HepG2 (cell line): ENCODE results near the gene P4HB. TPM values are rescaled to one million over a fixed set of nuclear protein-coding genes. Genes with fewer than 3 reads are reported as not detected.
A peak's percentile ranks its signal among the peaks of the same experiment; 100 is the strongest.

Source experiments
- ARID2 ChIP-seq: sonication (generic); formaldehyde crosslinking; IDR thresholded peaks from 2 replicates; pipeline ENCODE4 v1.8.1; 2022; ENCODE audit warnings: mild to moderate bottlenecking, missing genetic modification reagents, borderline replicate concordance
- ATF6 ChIP-seq: sonication (generic); formaldehyde crosslinking; conservative IDR thresholded peaks from 2 replicates; pipeline ENCODE4 v1.4.0; 2020; ENCODE audit warnings: missing genetic modification reagents
- EEA1 ChIP-seq: sonication (generic); formaldehyde crosslinking; IDR thresholded peaks from 2 replicates; pipeline ENCODE4 v1.5.1; 2020; ENCODE audit warnings: mild to moderate bottlenecking, missing genetic modification reagents, borderline replicate concordance
- FOXC1 ChIP-seq: sonication (generic); formaldehyde crosslinking; IDR thresholded peaks from 2 replicates; pipeline ENCODE4 v1.8.0; 2022; ENCODE audit warnings: mild to moderate bottlenecking, missing genetic modification reagents, borderline replicate concordance
- HMGA1 ChIP-seq: sonication (generic); formaldehyde crosslinking; conservative IDR thresholded peaks from 2 replicates; pipeline ENCODE4 v1.4.0; 2020; ENCODE audit warnings: missing genetic modification reagents
- KDM1A ChIP-seq: IDR thresholded peaks from 2 replicates; pipeline ENCODE4 v1.6.1; 2016; ENCODE audit warnings: missing compliant biosample characterization
- KDM5A ChIP-seq: fragments of 200-600 bp; sonication (generic); IDR thresholded peaks from 2 replicates; pipeline ENCODE4 v1.7.0; 2018; ENCODE audit warnings: antibody characterized with exemption, mild to moderate bottlenecking, low read length, borderline replicate concordance
- NPAS2 ChIP-seq: sonication (generic); formaldehyde crosslinking; IDR thresholded peaks from 2 replicates; pipeline ENCODE4 v1.8.0; 2022; ENCODE audit warnings: mild to moderate bottlenecking, missing genetic modification reagents, borderline replicate concordance
- NR2F6 ChIP-seq, 2 experiments: IDR thresholded peaks; 2 replicates each; pipeline ENCODE4 v1.6.1; 2016; ENCODE audit warnings: antibody characterized with exemption in 1 of 2, mild to moderate bottlenecking in 1 of 2
- ONECUT2 ChIP-seq: sonication (generic); formaldehyde crosslinking; IDR thresholded peaks from 2 replicates; pipeline ENCODE4 v1.4.0; 2020; ENCODE audit warnings: missing genetic modification reagents
- PAF1 ChIP-seq: IDR thresholded peaks from 2 replicates; pipeline ENCODE4 v1.6.1; 2016; ENCODE audit warnings: missing genetic modification reagents, missing compliant biosample characterization
- PCBP1 ChIP-seq: fragments of 200-400 bp; formaldehyde crosslinking; IDR thresholded peaks from 2 replicates; pipeline ENCODE4 v1.6.1; 2017; ENCODE audit warnings: mild to moderate bottlenecking, low read depth, low read length, borderline replicate concordance
- PITX1 ChIP-seq: sonication (generic); formaldehyde crosslinking; IDR thresholded peaks from 2 replicates; pipeline ENCODE4 v1.5.1; 2020; ENCODE audit warnings: mild to moderate bottlenecking, missing genetic modification reagents
- TAF15 ChIP-seq: fragments of 200-400 bp; formaldehyde crosslinking; IDR thresholded peaks from one replicate; pipeline ENCODE4 v1.6.1; 2018; ENCODE audit warnings: mild to moderate bottlenecking, low read depth, low read length; ENCODE audit not compliant: poor library complexity, severe bottlenecking
- THAP9 ChIP-seq: sonication (generic); formaldehyde crosslinking; IDR thresholded peaks from 2 replicates; pipeline ENCODE4; 2020; ENCODE audit warnings: missing genetic modification reagents, mild to moderate bottlenecking, borderline replicate concordance
- UBTF ChIP-seq: sonication (generic); formaldehyde crosslinking; IDR thresholded peaks from 2 replicates; pipeline ENCODE4 v1.4.0; 2020; ENCODE audit warnings: mild to moderate bottlenecking, missing genetic modification reagents
- ZFP62 ChIP-seq: sonication (generic); formaldehyde crosslinking; IDR thresholded peaks from 2 replicates; pipeline ENCODE4 v1.4.0; 2020; ENCODE audit warnings: missing genetic modification reagents
- ZNF296 ChIP-seq: sonication (generic); formaldehyde crosslinking; conservative IDR thresholded peaks from 2 replicates; pipeline ENCODE4 v1.5.0; 2020; ENCODE audit warnings: mild to moderate bottlenecking, missing genetic modification reagents
- polyA plus RNA-seq, 8 experiments: library from polyadenylated mRNA; depleted of rRNA in 3 of 8; stranded (reverse) in 7 of 8; unstranded in 1 of 8; fragments of >200 nt; fragmentation: Illumina TruSeq in 4 of 8; extraction: Trizol in 4 of 8; gene quantifications; 2 replicates each; pipeline versions ENCODE4 v1.2.1 to v1.2.3, GENCODE V29; 2011 to 2016; ENCODE audit warnings: low read depth in 4 of 8, missing spikeins in 1 of 8, mixed read lengths in 1 of 8; ENCODE audit not compliant: insufficient read depth in 1 of 8
- total RNA-seq, 5 experiments: library from RNA; depleted of rRNA; stranded (reverse); fragments of >200 nt; fragmentation: Illumina TruSeq; extraction: Trizol; gene quantifications; 2 replicates each; pipeline ENCODE4 v1.2.3, GENCODE V29; 2016; ENCODE audit warnings: low read depth in 1 of 5
- TF ChIP-seq, protein P1 (sequence below): sonication (generic); formaldehyde crosslinking; IDR thresholded peaks from 2 replicates; pipeline ENCODE4 v1.4.0; 2020; ENCODE audit warnings: missing genetic modification reagents, borderline replicate concordance

The P4HB gene
- total and polyA plus RNA-seq, 2 of the 13 experiments (the other 11 are each of a cell fraction or from before 2014, with no cell fraction given) = 185 to 782 TPM

- TF ChIP-seq FOXC1 (CRISPR knock-in tag) = no peak
- TF ChIP-seq EEA1 = no peak
- TF ChIP-seq ZFP62 = no peak
- no peak for TF ChIP-seq HMGA1
- no peak for TF ChIP-seq TAF15
- TF ChIP-seq ARID2 = no peak
- no peak; the same call in 1 of the 2 replicates for TF ChIP-seq PITX1 (CRISPR knock-in tag)
- TF ChIP-seq PAF1 (CRISPR knock-in tag) = peak; percentile 79; the same call in 1 of the 2 replicates
- TF ChIP-seq PCBP1 = no peak
- no peak for TF ChIP-seq NPAS2 (CRISPR knock-in tag)
- TF ChIP-seq ATF6 (CRISPR knock-in tag) = no peak
- TF ChIP-seq NR2F6 (IDR thresholded peaks at IDR 0.05) = no peak
- no peak for TF ChIP-seq NR2F6 (CRISPR knock-in tag; IDR thresholded peaks at IDR 0.05)
- TF ChIP-seq KDM1A = no peak
- TF ChIP-seq, protein P1, sequence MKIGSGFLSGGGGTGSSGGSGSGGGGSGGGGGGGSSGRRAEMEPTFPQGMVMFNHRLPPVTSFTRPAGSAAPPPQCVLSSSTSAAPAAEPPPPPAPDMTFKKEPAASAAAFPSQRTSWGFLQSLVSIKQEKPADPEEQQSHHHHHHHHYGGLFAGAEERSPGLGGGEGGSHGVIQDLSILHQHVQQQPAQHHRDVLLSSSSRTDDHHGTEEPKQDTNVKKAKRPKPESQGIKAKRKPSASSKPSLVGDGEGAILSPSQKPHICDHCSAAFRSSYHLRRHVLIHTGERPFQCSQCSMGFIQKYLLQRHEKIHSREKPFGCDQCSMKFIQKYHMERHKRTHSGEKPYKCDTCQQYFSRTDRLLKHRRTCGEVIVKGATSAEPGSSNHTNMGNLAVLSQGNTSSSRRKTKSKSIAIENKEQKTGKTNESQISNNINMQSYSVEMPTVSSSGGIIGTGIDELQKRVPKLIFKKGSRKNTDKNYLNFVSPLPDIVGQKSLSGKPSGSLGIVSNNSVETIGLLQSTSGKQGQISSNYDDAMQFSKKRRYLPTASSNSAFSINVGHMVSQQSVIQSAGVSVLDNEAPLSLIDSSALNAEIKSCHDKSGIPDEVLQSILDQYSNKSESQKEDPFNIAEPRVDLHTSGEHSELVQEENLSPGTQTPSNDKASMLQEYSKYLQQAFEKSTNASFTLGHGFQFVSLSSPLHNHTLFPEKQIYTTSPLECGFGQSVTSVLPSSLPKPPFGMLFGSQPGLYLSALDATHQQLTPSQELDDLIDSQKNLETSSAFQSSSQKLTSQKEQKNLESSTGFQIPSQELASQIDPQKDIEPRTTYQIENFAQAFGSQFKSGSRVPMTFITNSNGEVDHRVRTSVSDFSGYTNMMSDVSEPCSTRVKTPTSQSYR (CRISPR knock-in tag) = no peak; the same call in 1 of the 2 replicates
- TF ChIP-seq KDM5A = 0 out of 2 replicates have a peak, but pooled peaks have one; percentile 29
- peak; percentile 11 for TF ChIP-seq UBTF
- TF ChIP-seq ONECUT2 (CRISPR knock-in tag) = no peak
- no peak for TF ChIP-seq THAP9 (CRISPR knock-in tag)
- TF ChIP-seq ZNF296 (CRISPR knock-in tag) = no peak
These were observed 10.0 kb upstream of the P4HB start (continued) for GRCh38 chr17:81870131-81870980.
